ENCODE data around the gene WDR41.
"Not testable (repeated sequence)": the region's sequence is repeated elsewhere in the genome, so short reads cannot be mapped to it uniquely, and the experiment has no call there.

Gene WDR41

GRCh38 chr5:77491783-77492652, at the start of gene WDR41:
Gene WDR41, minus strand, starts transcription at chr5:77492316. Its CDS starts 96 bp downstream, at chr5:77492220.
- peak; percentile 91 for DNase-seq

DNA sequence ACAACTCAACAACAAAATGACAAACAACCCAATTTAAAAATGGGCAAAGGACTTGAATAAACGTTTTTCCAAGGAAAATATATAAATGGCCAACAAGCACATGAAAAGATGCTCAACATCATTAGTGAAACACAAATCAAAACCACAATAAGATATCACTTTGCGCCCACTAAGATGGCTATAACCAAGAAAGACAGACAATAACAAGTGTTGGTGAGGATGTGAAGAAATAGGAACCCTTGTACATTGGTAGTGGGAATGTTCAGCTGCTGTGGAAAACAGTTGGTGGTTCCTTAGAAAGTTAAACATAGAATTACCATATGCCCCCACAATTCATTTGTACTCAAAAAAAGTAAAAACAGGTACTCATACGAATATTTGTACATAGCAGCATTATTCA, 39.2 kb upstream of the WDR41 start:
- no peak for DNase-seq

GRCh38 chr5:77518304-77518703, 26.2 kb upstream of the WDR41 start:
- no peak for DNase-seq

GRCh38 chr5:77514457-77514856, 22.3 kb upstream of the WDR41 start:
- DNase-seq: no peak

DNA sequence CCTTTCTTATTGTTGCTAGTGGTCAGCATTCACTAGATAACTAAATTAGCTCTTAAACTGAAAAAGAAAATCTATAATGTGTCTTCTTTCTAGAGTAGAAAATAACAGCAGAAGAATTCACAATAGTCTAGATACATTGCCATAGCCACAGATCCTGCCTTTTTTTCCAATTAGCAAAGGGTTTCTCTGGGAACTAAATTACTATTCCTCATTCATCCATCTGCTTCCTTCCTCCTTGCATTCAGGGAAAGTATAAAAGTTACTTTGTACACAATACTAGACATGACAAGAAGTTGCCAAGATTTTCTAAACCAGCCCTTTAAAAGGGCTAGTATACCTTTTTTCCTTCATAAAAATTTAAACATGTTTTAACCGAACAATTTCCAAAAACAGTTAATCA, 21.2 kb upstream of the WDR41 start:
- no peak for DNase-seq

- not testable (repeated sequence) for DNase-seq
Measured at GRCh38 chr5:77501132-77501531, 9.0 kb upstream of the WDR41 start.

GRCh38 chr5:77499973-77500372, 7.9 kb upstream of the WDR41 start:
- DNase-seq: no peak

GRCh38 chr5:77499441-77499840, 7.3 kb upstream of the WDR41 start:
- no peak for DNase-seq

DNA sequence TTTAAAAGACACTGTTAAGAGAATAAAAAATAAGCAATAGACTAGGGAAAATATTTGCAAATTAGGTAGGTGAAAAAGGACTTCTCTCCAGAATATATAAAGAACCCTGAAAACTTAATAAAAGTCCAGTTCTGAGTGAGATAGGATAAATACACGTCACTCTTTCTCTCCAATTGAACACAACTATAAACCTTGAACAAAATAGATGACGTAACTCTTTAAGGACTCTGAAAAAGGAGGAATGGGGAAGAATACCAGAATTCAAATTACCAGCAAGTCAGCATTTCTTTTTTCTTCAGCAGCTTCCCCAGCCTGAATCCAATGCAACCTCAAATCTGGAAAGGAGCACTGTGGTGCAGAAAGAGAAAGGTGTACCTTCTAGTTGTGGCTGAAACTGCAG, 6.8 kb upstream of the WDR41 start:
- no peak for DNase-seq

- no peak for DNase-seq
Measured at GRCh38 chr5:77494935-77495334, 2.8 kb upstream of the WDR41 start.

- no peak for DNase-seq
Measured at GRCh38 chr5:77492653-77493000, 511 bp upstream of the WDR41 start.

DNA sequence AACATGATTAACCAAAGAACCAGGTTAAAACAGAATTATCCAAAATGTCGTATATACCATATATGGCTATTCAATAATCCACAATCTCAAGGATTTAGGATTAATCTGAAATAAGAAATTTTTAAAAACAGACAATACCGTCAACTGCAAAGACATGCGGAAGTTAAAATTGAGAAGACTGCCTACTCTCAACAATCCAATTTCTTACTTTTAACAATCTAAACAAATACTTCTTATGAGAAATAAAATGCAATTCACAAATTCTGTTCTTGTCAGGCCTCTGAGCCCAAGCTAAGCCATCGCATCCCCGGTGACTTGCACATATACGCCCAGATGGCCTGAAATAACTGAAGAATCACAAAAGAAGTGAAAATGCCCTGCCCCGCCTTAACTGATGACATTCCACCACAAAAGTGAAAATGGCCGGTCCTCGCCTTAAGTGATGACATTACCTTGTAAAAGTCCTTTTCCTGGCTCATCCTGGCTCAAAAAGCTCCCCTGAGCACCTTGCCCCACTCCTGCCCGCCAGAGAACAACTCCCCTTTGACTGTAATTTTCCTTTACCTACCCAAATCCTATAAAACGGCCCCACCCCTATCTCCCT, 1.3 kb downstream of the WDR41 start:
- DNase-seq: not testable (repeated sequence)

DNA sequence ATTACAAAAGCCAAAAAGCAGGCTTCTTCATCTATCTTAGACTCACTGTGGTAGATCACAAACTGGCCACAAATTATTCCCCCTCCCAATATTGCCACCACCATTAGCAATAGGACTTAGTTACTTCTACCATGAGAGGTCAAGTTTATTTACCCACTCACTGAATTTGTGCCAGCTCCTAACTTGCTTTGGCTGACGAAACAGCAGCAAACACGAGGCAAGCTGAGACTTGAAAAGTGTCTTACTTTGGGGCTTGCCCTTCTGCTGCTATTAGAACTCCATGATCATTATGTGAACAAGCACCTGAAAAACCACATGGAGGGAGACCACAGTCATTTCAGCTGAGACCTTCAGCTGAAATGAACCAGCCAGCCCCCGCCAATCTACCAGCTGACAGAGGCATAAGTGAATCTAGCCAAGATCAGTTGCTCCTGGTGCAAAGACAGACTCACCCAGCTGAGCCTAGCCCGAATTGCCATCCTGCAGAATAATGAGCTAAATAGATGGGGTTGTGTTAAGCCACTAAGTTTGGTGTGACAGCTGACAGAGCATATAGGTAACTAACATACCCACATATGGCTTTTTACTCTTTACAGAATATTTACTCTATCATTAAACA, 5.7 kb downstream of the WDR41 start:
- DNase-seq: no peak

GRCh38 chr5:77483682-77484081, 8.4 kb downstream of the WDR41 start:
- DNase-seq: no peak

DNA sequence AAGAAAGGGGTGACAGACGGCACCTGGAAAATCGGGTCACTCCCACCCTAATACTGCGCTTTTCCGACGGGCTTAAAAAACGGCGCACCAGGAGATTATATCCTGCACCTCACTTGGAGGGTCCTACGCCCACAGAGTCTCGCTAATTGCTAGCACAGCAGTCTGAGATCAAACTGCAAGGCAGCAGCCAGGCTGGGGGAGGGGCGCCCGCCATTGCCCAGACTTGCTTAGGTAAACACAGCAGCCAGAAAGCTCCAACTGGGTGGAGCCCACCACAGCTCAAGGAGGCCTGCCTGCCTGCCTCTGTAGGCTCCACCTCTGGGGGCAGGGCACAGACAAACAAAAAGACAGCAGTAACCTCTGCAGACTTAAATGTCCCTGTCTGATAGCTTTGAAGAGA, 17.1 kb downstream of the WDR41 start:
- DNase-seq: not testable (repeated sequence)

DNA sequence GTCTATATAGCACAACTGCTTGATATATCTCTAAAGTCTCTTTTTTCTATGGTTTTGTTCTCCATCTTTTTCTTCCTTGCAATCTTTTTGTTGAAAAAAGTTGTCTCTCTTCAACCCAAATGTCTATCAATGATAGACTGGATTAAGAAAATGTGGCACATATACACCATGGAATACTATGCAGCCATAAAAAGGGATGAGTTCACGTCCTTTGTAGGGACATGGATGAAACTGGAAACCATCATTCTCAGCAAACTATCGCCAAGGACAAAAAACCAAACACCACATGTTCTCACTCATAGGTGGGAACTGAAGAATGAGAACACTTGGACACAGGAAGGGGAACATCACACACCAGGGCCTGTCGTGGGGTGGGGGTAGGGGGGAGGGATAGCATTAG, 23.2 kb downstream of the WDR41 start:
- not testable (repeated sequence) for DNase-seq

DNA sequence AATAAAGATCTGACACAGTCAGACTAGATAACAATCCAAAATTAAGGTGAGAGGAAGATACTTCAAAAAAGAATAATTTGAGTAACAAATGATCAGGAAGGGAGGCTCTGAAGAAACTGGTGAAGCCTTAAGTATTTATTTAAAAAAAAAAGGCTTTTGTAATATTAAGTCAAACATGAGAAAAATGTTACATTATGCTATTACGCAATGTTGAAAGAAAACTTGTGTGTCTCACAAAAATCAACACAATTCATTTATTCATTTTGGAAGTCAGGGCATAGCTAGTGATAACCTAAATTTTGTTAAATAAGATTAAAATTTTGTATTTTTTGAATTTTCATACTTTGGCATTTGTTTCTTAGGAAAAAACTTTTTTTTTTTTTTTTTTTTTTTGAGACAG, 28.2 kb downstream of the WDR41 start:
- DNase-seq: no peak

GRCh38 chr5:77461287-77461686, 30.8 kb downstream of the WDR41 start:
- no peak for DNase-seq

- DNase-seq: no peak
Measured at GRCh38 chr5:77454123-77454522, 38.0 kb downstream of the WDR41 start.

DNA sequence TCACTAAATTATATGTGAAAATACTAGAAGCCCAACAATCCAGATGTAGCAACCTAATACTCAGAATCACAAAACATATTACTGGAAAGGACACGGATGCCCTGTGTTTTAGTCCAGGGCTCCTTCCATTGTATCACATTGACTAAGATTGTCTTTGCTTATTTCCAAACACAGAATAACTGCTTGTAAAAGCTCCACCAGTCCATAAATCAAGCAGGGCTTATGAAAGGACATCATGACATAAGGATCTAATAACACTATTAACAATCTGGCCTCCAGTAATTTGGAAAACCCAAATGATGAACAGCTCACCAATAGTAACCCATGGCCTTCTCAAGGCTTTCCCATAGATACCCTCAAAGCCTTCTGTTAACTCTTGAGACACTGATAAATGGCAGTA, 39.8 kb downstream of the WDR41 start:
- DNase-seq: no peak

DNA sequence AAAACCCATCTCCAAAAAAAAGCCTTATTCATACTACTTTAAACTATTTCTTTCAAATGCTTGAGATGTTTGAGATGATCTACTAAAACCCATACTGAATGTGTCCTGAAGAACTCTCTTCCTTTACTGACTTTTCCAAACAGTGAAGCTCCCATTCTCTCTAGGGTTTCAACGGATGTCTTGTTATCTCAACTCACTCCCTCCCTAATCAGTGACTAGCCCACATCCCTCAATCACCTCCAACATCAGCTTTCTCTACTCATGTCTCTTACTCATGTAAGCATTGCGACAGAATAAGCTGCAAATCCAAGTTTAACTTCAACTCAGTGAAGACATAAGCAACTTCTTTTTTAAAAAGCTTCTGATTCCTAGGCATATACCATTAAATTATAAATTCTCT, 42.1 kb downstream of the WDR41 start:
- DNase-seq: no peak

GRCh38 chr5:77449277-77449676, 42.8 kb downstream of the WDR41 start:
- DNase-seq: peak; percentile 21

DNA sequence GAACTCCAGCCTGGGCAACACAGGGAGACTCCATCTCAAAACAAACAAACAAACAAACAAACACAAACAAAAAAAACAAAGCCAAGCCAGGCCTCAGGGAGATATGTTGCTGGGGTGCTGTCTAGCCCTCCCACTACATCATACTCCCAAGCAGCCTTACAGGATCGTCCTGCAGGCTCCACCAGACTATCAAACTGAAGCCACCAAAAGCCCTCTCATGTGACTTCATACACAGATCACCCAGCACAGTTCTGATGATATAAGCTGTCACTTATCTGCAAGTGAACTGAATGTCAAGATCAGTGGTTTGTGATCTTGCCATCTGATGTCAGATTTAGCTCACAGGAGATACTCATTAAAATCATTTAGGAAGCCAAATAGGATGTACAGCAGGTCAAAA, 43.3 kb downstream of the WDR41 start:
- DNase-seq: no peak

- no peak for DNase-seq
Measured at GRCh38 chr5:77444356-77444755, 47.8 kb downstream of the WDR41 start.

All from midbrain (tissue), 1 donor.